Neural crest cell (in vitro differentiated cells): Measurements from ENCODE around the gene CSN2. TPM values are rescaled to one million over a fixed set of nuclear protein-coding genes. Genes with fewer than 3 reads are reported as not detected.

Source experiments
- DNase-seq: peaks from one replicate; pipeline ENCODE4 v3.0.0; 2021; ENCODE audit warnings: low read depth, mixed read lengths, low spot score
- H3K27ac Mint-ChIP-seq: one replicate; pipeline ENCODE4 v1.8.0; 2021; ENCODE audit warnings: mild to moderate bottlenecking, mixed read lengths; ENCODE audit not compliant: unreplicated experiment
- H3K27me3 Mint-ChIP-seq: 2 replicates; pipeline ENCODE4 v1.8.0; 2021; ENCODE audit warnings: low read depth, mild to moderate bottlenecking, mixed read lengths
- H3K36me3 Mint-ChIP-seq: 2 replicates; pipeline ENCODE4 v1.8.0; 2021; ENCODE audit warnings: low read depth, mild to moderate bottlenecking, mixed read lengths
- H3K4me1 Mint-ChIP-seq: 2 replicates; pipeline ENCODE4 v1.8.0; 2021; ENCODE audit warnings: mixed read lengths
- H3K4me3 Mint-ChIP-seq: one replicate; pipeline ENCODE4 v1.8.0; 2021; ENCODE audit warnings: mild to moderate bottlenecking, mixed read lengths
- H3K9me3 Mint-ChIP-seq: 2 replicates; pipeline ENCODE4 v1.8.0; 2021; ENCODE audit warnings: mixed read lengths
- CTCF ChIP-seq: fragments of 200-600 bp; sonication (generic); conservative IDR thresholded peaks from 2 replicates; pipeline ENCODE4 v1.5.0; 2021; ENCODE audit warnings: antibody characterized with exemption, mild to moderate bottlenecking
- long read RNA-seq: library from polyadenylated mRNA; unstranded; transcript quantifications from one replicate; pipeline ENCODE4 v2.0.0, GENCODE V29; 2020
- total RNA-seq: library from RNA; stranded (reverse); gene quantifications from 2 replicates; pipeline ENCODE4 v1.2.1, GENCODE V29; 2021

CSN2 gene
- not detected in 2 replicates for total RNA-seq
- long read RNA-seq, result 0 reads

GRCh38 chr4:69965628-69966027 lies at the start of gene CSN2:
CSN2 (minus strand) TSS chr4:69965728; CDS start chr4:69960995, 4,733 bp downstream.
- Mint-ChIP-seq H3K36me3 (no peaks in the 10 kb centered on the region), H3K27ac (no peak within 1 kb of the TSS), H3K4me3 (no peak within 1 kb of the TSS), H3K9me3 (no peaks in the 10 kb centered on the region), H3K4me1 (no peaks in the 10 kb centered on the region), H3K27me3 (no peaks in the 10 kb centered on the region)
- TF ChIP-seq CTCF, result no peak
- DNase-seq, result no peak

- H3K4me3 Mint-ChIP-seq, result no peak overlapping the region
- H3K4me1 Mint-ChIP-seq, result no peaks in the 10 kb centered on the region
- peaks cover 6% of the 10 kb centered on the region for H3K9me3 Mint-ChIP-seq
- peaks cover 6% of the 10 kb centered on the region for H3K27me3 Mint-ChIP-seq
- DNase-seq, result no peak
- no peak for TF ChIP-seq CTCF
- no peaks in the 10 kb centered on the region for H3K36me3 Mint-ChIP-seq
- no peak overlapping the region for H3K27ac Mint-ChIP-seq
These were observed 43.2 kb upstream of the CSN2 start for GRCh38 chr4:70008771-70009170.

GRCh38 chr4:70002507-70002906 lies 37.0 kb upstream of the CSN2 start:
- Mint-ChIP-seq H3K4me3 (no peak overlapping the region), H3K4me1 (no peaks in the 10 kb centered on the region), H3K27me3 (no peaks in the 10 kb centered on the region), H3K27ac (no peak overlapping the region), H3K9me3 (no peaks in the 10 kb centered on the region), H3K36me3 (no peaks in the 10 kb centered on the region)
- TF ChIP-seq CTCF, result no peak
- DNase-seq, result no peak

- Mint-ChIP-seq H3K27ac (no peak overlapping the region), H3K4me1 (no peaks in the 10 kb centered on the region), H3K9me3 (no peaks in the 10 kb centered on the region), H3K4me3 (no peak overlapping the region), H3K36me3 (no peaks in the 10 kb centered on the region), H3K27me3 (no peaks in the 10 kb centered on the region)
- no peak for TF ChIP-seq CTCF
- no peak for DNase-seq
These were observed 35.2 kb upstream of the CSN2 start for GRCh38 chr4:70000711-70001110.

GRCh38 chr4:69999420-69999819 lies 33.9 kb upstream of the CSN2 start:
- H3K4me3 Mint-ChIP-seq, result no peak overlapping the region
- H3K36me3 Mint-ChIP-seq, result no peaks in the 10 kb centered on the region
- H3K4me1 Mint-ChIP-seq, result no peaks in the 10 kb centered on the region
- H3K9me3 Mint-ChIP-seq, result no peaks in the 10 kb centered on the region
- H3K27ac Mint-ChIP-seq, result no peak overlapping the region
- H3K27me3 Mint-ChIP-seq, result no peaks in the 10 kb centered on the region
- DNase-seq, result no peak
- TF ChIP-seq CTCF, result no peak

- no peaks in the 10 kb centered on the region for H3K36me3 Mint-ChIP-seq
- H3K27ac Mint-ChIP-seq, result no peak within 1 kb of the TSS
- H3K4me3 Mint-ChIP-seq, result no peak within 1 kb of the TSS
- no peaks in the 10 kb centered on the region for H3K9me3 Mint-ChIP-seq
- no peaks in the 10 kb centered on the region for H3K4me1 Mint-ChIP-seq
- no peak for TF ChIP-seq CTCF
- no peak for DNase-seq
- H3K27me3 Mint-ChIP-seq, result no peaks in the 10 kb centered on the region
These were observed 30.0 kb upstream of the CSN2 start, which contains the start of gene STATH for GRCh38 chr4:69995526-69996016. STATH (plus strand) TSS chr4:69995966; CDS start chr4:69998438, 2,472 bp downstream.
